NCI-H748 treated with DMSO at 0.1 percent for 48 hours (cell line): ENCODE results near the gene MOSMO.
"Not testable (repeated sequence)": the region's sequence is repeated elsewhere in the genome, so short reads cannot be mapped to it uniquely, and the experiment has no call there.

Experiments
- DNase-seq: peaks from one replicate; lab custom pipeline; 2025; lab: John Stamatoyannopoulos, UW

The MOSMO gene

DNA sequence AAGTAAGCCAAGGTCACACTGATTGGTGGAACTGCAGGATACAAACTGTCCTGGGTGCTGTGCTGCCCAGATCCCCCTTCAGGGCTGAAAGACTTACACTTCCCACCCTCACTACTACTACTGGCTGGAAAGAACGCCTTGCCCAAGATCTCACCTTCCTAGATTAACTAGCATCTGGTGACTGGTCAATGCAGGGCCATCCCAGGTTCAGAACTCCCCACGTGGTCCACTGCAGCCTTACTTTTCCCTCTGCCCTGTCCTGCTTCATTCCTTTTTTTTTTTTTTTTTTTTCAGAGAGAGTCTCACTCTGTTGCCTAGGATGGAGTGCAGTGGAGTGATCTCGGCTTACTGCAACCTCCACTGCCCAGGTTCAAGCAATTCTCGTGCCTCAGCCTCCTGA is 4.7 kb upstream of the MOSMO start:
- DNase-seq = no peak

DNA sequence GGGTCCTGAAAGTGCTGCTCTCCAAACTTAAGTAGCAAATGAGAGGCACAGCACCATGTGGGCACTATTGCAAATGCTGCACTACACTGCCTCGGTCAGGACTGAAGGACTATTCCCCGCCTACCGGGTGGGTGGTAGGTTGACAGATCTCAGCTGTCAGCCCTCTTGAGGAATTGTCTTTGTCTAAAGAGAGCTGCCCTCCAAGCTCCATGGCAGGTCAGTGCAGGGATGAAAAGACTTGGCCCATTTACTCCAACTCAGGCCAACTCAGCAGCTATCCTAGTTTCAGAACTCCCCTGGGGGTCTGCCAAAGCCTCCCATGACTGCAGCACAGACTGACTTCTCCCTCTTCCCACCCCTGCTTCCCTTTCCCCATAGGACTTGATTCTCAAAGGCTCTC is 3.6 kb upstream of the MOSMO start:
- no peak for DNase-seq

DNA sequence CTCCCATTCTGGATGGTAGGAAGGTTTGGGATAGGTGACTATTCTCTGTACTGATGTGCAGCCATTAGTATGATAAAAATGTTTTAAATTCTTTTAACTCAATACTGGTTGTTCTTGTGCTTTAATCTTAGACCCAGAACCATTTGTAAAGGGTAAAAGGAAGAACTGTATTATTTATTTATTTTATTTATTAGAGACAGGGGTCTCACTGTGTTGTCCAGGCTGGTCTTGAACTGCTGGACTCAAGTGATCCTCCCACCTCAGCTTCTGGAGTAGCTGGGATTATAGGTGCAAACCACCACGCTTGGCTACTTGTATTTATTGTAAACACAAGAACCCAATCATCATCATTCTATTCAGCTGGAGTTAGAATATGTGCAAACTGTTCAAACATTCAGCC is 2.2 kb upstream of the MOSMO start:
- no peak for DNase-seq

DNA sequence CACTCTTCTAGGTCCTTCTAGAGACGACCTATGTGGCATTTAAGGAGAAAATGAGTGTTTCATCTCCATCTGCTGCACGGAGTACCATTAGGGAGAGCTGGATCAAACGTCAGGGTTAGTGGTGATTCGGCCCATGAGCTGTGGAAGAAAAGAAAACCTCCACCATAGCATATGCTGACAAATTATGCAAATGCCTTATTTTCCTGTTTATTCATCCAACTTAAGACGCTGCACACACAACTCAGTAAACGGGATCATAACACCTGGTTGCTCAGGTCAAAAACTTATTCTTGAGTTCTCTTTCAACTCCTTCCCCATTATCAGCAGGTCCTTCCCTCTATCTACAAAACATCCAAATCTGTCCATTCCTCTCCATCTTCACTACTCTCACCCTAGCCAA is 1.3 kb upstream of the MOSMO start:
- no peak for DNase-seq

DNA sequence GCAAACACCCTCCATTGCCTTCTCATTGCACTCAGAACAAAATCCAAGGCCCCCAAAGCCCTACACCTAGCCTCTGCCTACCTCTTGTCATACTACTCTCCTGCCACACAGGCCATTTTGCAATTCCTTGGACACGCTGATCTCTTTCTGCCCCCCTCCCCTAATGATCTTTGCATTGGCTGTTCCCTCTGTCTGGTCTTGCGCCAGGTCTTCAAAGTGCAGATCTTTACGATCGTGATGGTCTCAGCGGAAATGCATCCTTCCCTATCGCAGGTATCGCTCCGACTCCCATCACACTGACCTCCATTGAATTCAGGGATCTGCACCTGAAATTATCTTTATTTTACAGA is 777 bp upstream of the MOSMO start:
- DNase-seq = no peak

DNA sequence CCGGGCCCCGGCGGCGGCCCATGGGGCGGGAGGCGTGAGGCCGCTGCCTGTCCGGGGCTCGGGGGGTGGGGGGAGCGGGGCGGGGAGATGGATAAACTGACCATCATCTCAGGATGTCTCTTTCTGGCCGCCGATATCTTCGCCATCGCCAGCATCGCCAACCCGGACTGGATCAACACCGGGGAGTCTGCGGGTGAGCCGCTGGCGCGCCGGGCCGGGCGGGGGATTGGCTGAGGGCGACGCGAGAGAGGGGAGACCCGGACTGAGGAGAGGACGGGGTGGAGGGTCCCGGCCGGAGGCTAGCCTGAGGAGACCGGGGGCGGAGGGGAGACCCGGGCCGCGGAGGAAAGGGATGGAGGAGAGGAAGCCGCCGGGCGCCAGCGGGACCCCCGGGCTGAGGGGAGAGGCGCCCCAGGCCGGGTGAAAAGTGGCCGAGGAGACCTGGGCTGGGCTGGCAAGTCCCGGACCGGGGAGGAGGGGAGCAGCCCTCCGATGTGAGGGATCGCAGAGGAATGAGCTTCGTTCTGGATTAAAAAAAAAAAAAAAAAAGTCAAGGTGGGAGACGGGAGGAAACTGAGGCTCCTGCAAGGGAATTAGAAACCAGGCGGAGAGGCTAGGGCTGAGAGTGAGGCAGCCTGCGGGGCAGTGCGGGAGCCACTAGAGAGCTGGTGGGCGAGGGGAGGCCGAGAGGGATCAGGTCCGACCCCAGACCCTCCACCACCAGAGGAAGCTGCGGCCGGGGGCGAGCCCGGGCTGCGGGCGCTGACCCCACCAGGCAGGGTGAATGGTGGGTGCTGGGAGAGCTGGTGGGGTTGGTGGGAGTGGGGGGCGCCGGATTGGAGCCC is 526 bp downstream of the MOSMO start:
- no peak for DNase-seq

DNA sequence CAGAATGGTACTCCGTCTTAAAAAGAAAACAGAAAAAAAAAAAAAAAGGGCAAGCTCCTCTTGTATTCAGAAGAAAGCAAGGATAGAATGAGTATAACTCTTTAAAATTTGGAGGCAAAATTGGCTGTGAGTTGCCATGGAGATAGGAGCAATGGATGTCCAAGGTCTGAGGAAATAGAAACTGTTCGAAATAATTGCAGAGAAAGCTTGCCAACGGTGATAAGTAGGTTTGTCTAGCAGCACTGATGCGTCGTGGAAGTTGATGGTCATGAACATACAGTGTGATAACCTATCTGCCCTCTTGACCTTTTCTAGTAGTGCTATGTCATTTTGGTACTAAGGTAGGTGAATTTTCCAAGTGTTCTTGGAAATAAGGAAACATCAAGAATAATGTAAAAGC is 3.0 kb downstream of the MOSMO start:
- DNase-seq = no peak

DNA sequence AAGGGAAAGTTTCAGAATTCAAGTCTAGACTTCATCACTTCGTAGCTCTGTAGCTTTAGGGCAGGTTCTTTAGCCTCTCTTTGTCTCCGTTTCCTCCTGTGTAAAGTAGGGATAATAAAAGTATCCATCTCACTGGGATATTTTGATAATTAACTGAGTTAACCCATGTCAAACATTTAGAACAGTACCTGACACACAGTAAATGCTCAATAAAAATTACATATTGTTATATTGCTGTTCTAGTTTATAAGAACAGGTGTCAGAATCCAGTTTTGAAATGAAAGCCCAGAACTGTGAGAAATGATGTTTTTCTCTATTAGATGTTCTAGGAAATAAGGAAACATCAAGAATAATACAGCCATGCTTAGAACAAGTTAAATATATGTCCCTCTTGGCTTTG is 4.3 kb downstream of the MOSMO start:
- no peak for DNase-seq

DNA sequence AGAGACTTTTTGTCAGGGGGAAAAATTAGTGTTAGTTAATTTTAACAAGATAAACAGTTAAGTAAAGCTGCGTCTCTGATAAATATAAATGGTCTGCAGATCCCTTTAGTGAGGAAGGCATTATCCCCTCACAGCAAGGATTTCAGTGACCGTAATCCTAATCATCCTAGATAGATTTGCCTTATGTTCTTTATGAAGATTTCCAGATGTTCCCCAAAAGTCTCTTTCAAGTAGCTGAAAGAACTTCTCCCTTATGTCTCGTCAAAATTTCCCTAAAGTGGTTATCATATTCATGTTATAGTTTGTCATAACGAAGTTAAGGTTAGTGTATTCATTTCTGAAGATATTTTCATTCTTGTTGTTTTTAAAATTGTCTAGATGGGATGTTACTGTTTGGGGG is 5.6 kb downstream of the MOSMO start:
- DNase-seq = no peak

DNA sequence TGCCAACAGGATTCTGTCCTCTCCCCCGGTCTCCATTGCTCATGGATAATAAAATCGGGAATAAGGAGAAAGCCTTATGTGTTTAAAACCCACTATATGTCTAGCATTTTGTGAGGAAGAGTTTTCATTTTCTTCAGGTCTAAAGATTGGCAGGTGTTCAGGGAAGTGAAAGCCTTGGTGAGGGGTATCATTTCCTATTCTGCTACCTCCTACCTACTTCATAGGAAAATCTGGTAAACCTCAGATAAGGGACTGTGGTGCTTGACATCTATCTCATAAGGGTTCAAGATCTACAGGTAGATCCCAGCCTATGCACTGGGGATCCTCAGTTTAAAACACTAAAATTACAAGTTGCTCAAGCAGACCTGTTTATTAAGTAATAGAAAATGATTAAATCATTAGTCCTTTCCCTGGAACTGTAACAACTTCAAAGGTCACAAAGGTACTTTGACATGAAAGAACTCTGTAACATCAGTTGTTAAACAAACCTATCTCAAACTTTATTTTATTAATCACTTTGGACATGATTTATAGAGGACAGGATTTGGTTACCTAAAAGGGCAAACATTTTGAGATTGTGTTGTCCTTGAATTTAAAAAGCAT is 6.5 kb downstream of the MOSMO start:
- no peak for DNase-seq

DNA sequence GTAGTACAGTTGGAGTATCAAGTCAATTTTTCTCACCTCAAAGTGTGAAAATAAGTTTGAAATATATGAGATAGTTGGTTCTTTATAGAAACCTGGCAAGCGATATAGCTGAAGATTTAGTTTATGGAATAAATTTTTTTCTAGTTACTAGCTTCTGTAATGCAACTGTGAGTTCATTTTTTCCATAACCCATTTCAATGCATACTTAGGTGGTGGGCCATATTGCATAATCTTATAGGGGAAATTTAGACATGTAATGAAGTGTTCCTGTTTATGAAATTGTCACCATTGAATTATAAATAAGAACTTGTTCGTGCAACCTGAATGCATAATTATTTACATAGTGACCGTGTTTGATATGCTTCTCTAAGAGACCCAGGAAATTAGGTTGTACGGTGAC is 9.0 kb downstream of the MOSMO start:
- no peak for DNase-seq

DNA sequence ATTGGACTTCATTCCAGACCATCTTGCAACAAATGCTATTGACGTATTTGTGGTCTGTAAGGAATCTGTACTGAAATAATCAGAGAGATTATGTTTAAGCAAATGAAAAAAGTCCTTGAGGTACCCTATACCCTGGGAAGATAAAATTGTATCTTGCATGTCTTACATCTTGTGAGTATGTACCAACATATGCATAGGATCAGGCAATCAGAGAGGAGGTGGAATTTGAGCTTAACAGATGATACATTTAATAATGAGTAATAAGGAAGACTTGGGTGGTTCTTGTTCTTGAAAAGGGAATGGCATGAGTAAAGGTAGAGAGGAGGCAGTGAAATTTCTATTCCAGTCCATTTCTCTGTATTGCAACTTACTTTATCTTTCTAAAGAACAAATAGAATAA is 10.6 kb downstream of the MOSMO start:
- DNase-seq = no peak

DNA sequence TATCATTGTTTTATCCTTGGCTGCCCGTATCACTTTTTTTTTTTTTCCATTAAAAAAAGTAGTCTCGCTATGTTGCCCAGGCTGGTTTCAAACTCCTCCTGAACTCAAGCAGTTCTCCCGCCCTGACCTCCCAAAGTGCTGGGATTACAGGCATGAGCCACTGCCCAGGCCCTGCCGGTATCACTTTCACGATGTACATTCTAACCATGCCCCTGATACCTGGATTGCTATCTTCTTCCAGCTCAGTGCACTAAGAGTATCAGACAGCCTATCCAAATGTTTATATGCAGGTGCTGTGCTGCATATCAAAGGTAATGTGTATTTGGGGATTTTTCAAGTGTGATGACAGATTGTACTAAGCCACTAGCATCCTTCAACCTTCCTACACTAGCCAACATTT is 14.2 kb downstream of the MOSMO start:
- no peak for DNase-seq

DNA sequence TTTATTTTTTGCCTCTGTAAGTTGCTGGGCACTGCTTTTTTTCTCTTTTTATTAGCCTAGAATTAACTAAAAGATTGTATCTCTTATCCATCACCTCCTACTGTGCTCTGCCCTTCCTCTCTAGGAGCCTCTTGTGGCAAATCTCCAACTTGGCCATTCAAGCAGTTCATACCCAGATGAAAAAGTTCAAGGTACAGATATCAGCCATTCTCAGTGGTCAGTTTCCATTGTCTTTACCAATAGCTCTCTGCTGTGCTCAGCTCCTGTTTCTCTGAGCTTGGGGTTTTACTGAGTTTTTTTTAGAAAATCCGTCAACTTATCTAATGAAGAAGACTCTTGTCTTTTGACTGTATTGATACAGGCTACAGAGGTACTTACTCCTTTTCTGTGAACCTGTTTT is 15.6 kb downstream of the MOSMO start:
- no peak for DNase-seq

DNA sequence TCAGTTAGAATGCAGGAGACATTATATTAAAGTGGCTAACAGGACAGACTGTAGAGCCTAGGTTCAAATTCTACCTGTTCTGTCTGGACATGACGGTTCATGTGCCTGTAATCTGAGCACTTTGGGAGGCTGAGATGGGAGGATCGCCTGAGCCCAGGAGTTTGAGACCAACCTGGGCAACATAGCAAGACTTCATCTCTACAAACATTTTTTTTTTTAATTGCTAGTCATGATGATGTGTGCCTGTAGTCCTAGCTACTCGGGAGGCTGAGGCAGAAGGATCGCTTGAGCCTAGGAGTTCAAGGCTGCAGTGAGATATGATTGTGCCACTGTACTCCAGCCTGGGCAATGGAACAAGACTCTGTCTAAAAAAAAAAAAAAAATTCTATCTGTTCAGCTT is 16.9 kb downstream of the MOSMO start:
- not testable (repeated sequence) for DNase-seq

DNA sequence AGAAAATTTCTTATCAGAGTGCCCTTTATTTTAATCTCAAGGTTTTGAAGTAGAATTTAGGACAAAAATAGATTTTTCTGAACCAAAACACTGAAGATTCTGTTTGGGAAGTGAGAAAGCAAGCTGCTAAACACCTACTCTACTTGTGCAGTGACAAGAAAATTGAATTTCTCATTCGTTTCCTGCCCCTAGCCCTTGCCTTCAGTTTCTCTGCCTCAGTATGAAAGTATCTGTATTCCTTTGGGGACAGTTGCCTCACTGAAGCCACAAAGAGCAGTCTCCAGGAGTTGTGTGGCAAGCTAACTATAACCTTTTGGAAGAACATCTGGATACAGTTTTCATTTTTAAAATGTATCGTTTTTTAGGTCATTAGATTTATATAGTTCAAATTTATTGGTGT is 19.7 kb downstream of the MOSMO start:
- DNase-seq = no peak

DNA sequence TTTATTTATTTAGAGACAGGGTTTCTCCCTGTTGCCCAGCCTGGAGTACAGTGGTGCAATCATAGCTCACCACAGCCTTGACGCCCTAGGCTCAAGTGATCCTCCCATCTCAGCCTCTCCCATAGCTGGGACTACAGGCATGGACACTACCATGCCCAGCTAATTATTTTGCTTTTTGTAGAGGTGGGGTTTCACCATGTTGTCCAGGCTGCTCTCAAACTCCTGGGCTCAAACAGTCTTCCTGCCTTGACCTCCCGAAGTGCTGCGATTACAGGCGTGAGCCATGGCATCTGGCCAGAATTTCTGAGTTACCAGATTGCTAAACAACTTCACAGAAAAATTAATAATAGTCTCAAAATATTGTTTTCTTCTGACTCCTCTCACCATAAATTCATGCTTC is 21.7 kb downstream of the MOSMO start:
- DNase-seq = no peak

DNA sequence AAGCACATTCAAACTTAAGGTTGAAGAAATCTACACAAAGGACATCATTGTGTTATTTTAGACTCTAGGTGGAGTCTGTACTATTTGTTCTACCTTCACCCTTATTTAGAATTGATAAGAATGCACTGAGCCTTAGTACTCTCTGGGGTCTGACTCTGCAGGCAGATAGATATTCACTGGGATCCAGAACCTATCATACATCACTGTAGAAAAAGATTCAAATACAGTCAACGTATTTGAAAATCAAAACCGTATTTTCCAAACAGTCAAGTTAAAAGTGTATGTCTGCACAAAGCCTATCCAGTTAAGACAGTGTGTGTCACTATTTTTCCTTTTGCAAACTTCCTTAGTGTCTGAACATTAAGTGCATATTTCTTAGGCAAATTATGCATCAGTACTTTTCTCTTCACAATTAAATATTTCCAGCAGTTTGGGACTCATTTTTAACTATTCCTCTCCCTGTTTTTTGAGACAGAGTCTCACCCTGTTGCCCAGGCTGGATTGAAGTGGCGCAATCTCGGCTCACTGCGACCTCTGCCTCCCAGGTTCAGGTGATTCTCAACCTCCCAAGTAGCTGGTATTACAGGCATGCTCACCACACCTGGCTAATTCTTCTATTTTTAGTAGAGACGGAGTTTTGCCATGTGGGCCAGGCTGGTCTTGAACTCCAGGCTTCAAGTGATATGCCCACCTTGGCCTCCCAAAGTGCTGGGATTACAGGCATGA is 22.3 kb downstream of the MOSMO start:
- no peak for DNase-seq

DNA sequence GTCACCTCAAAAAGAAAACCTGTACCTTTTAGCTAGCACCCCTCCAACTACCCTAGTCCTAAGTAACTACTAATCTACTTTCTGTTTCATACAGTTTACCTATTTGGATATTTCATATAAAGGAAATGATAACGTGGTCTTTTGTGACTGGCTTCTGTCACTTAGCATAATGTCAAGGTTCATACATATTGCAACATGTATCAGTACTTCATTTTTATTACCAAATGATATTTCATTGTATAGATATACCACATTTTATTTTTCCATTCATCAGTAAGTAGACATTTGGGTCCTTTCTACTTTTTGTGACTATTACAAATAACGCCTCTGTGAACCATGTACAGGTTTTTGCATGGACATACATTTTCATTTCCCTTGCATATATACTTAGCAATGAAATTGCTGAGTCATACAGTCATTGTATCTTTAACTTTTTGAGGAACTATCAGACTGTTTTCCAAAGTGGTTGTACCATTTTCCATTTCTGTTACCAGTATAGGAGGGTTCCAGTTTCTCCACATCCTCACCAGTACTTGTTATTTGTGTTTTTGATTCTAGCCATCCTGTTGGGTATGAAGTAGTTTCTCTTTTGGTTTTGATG is 23.7 kb downstream of the MOSMO start:
- DNase-seq = no peak

DNA sequence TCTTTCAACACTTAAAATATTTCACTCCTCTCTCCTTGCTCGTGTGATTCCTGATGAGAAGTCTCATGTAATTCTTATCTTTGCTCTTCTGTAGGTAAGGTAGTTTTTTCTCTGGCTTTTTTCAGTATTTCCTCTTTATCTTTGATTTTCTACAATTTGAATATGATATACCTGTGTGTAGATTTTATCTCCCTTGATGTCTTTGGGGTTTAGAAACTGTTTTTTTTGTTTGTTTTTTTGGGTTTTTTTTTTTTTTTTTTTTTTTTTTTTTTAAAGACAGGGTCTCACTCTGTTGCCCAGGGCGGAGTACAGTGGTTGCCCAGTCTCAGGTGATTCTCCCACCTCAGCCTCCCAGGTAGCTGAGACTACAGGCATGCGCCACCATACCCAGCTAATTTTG is 26.6 kb downstream of the MOSMO start:
- no peak for DNase-seq

DNA sequence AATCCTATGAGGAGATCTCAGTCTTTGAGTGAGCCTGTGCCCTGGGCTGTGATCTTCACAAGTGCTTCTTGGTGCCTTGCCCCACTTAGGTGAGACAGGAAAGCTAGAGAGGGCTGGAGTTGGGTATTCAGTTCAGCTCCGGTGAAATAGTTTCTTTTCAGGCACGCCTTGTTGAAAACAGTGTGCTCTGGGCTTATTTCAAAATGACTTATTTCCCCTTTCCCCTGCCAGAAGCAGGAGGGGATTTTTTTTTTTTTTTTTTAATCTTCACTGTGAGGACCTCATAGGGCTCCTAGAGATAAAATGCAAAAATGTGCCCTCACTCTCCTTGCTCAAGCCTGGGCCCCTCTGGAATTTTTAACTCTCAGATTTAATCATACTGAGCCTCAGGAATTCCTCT is 27.2 kb downstream of the MOSMO start:
- no peak for DNase-seq

DNA sequence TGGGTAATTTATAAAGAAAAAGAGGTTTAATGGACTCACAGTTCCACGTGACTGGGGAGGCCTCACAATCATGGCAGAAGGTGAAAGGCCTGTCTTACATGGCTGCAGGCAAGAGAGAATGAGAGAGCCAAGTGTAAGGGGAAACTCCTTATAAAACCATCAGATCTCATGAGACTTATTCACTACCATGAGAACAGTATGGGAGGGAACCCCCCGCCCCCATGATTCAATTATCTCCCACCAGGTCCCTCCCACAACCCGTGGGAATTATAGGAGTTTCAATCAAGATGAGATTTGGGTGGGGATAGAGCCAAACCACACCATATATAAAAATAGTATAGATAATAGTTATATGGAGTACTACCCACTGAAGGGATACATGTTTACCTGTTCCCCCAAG is 36.0 kb downstream of the MOSMO start:
- not testable (repeated sequence) for DNase-seq

DNA sequence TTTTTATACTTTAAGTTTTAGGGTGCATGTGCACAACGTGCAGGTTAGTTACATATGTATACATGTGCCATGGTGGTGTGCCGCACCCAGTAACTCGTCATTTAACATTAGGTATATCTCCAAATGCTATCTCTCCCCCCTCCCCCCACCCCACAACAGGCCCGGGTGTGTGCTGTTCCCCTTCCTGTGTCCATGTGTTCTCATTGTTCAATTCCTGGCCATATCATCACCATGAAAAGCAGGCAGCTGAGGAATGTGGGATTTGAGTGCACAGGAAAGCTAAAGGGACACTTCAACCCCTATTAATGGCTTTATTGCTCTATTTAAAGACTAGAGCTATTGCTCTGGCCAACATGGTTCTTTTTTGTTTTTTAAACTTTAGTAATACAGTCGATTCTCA is 38.0 kb downstream of the MOSMO start:
- DNase-seq = not testable (repeated sequence)
